GM21360 (cell line): Measurements from ENCODE around the gene RIIAD1.

Experiments
- ATAC-seq: cut with Tn5 transposase; IDR thresholded peaks from one replicate; pipeline ENCODE4 v1.9.1; 2021; ENCODE audit warnings: mild to moderate bottlenecking, moderate library complexity; ENCODE audit not compliant: unreplicated experiment

Gene RIIAD1

DNA sequence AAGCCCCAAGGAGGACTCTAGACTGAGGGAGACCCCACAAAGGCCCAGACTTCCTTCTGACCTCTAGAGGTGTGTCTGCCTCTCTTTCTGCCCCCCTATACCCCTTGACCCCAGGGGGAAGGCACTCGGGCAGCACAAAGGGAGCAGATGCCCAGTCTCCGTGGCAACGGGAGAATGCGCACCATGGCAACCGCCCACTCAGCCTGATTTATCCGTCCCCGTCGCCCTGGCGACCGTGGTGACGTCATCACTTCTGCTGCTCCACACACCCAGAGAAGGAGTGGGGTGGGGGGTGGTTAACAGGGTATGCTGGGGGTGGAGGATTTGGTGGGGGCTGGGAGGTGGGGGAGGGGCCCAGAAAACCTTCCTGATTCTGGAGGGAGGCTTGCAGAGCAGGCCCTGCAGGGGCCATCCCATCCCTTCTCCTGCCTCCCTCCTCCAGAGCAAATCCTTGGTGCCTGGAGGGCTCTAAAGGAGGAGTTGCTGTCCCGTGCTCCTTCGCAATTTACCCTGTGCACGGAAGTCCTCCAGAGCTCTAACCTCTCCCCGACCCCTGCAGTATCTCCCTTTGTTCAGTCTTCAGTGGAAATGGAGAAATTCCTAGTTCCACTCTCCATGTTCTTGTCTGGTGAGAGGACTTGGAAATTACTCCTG, 11.0 kb upstream of the RIIAD1 start:
- ATAC-seq = no peak

DNA sequence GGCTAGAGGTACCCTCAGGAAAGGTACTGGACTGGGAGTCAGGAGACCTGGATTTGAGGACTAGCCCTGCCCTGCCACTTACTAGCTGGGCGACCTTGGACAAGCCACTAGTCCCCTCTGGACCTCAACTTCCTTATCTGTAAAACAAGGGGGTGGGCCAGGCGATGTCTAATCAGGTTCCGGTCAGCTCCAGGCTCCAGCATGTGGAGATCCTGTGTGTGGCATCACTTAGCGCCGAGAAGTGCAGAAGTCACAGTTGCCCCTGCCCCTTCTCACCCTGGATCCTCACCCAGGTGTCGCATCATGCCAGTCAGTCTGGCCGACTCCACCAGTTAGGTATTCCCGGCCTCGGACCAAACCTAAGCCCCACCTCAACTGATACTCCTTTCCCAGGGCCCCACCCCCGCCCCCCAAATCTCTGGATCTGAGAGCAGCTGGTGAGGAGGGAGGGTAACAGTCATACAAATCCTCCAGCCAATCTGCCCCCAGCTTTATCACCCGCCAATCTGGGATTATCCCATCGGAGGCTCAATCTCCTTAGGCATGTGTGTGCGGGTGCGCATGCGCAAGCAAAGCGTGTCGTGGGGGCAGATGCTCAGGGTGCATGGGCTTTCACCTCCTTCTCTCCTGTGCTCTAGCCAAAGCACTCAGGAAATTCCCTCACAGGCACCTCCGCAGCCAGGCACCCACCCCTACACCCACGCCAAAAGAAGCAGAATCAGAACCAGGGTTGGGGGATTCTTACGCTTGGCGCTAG, 10.1 kb upstream of the RIIAD1 start:
- no peak for ATAC-seq

DNA sequence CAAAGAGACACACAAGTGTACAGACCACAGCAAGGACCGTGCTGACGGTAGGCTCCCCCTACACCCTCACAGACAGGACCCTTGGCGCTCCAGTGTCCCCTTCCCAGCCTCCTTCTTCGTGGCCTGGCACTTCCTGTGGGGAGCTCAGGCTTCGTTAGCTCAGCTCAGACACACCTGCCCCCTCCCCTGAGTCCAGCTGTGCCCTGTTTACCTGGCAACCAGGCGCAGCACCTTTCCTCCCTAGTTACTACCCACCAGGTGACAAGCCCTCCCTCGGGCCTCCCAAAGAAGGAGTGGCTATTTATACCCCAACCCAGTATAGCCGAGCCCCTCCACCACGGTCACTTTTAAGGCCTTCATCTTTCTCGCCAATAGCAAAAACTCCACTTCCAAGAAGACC, 9.4 kb upstream of the RIIAD1 start:
- ATAC-seq = no peak

DNA sequence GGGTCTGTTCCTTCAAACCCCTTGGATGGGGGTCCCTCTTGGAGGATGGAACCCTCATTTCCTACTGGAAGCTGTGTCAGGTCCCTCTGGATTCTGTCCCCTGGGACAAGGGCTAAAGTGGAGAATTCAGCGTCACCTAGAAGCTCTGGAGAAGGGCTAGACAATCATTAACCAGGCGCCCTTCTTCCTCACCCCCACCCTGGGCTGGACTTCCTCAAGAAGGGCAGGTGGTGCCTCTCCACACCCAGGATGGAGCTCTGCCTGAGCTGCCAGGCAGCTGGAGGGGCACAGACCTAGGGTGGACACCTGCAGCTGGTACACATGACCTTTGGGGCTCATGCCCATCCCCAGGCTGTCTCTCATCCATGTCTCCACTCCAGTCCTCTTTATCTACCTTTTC, 8.3 kb upstream of the RIIAD1 start:
- ATAC-seq = no peak

DNA sequence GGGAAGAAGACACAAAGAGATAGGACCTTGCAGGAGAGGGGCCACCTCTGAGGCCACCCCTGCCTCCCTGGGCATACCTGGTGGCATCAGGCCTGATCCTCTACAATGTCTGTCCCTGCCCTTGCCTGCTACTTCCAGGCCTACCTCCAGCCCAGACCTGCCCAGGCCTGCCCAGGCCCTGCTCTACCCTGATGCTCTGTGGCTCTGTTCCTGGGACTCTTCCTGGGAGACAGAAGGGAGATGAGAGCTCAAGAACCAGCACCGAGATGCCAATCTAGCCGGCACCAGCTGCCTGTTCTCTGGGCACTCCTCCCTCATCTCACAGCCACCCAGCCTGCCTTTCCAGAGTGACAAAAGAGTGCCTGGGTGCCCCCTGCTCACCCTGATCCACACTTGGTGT, 7.4 kb upstream of the RIIAD1 start:
- no peak for ATAC-seq

DNA sequence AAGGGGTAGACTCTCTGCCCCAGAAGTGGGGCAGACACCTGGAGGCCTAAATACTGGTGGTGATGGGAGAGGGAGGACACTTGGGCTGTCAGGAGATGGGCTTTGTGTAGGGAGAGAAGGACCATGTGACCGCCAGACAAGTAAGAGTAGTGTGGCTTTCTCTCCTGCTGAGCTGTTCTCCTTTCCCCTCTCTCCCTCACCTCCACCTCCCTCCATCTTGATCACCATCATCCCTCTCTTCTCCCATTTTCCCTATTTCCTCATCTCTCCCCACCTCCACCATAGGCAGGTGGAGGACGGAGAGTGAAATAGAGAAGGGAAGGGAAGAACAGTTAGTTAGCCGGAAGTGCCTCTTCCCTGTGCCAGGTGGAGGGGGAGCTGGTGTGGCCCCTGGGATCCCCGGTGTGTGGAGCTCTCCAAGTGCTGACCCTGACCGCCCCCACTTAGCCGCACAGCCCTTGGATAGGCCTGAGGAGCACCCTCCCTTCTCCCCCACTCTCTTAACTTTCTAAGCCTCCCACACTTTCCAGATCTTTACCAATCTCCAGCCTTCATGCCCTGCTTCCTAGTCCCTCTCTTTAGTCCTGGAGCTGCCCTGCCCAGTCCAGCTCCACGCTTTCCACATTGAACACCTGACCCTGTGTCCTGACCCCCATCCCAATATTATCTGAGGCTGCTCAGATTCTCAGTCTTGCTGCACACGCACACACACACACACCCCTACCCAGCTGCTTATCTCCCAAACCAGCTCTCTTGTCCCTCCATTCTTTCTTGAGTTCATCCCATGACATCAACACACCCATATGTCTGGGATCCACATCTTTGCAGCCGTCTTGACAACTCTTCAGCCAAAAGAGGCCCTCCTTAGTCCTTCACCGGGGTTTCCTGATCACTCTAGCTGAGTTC, 6.2 kb upstream of the RIIAD1 start:
- no peak for ATAC-seq

DNA sequence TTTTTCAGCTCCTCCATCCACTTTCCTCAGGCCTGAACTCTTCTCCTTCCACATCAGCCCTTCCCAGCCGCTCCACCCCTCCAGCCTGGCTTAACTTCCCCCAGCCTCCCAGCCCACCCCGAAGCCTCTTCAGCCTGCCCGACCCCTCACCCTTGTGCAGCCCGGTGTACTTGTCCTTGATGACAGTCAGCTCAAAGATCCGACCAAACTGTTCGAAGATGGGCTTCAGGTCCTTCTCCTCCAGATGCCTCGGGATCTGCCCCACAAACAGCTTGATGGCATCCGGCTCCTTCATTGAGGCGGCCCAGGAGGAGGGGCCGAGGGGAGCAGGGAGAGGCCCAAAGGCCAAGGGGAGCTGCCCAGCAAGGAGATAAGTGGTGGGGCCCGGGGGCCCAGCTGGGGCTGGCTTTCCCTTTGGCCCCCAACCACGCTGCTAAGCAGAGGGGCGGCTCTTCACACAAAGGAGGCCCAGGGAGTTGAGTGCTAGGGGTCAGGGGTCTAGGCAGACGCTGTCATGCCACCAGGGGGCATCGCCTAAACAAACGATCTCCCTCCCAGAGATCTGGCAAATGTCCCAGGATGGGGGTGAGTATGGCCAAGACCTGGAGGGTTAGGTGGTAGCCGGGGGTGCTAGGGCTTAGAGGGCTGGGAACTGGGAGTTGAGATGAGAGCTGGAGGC, 5.5 kb upstream of the RIIAD1 start:
- no peak for ATAC-seq

DNA sequence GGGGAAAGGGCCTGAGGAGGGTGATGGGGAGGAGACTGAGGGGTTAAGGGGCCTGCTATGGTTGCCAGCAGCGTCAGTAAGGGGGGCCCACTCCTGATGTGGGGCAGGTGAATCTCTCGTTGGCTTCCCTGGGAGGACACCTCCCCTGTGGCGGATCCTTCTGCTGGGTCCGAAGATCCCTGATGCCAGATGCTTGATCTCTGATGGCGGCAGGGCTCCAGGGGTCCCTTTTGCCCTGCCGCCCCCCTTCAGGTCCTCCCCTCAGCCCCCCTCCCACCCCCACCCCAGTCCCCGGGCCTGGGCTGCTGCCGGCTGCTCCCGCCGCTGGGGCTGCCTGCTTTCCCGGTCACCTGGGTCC, 4.9 kb upstream of the RIIAD1 start:
- no peak for ATAC-seq

DNA sequence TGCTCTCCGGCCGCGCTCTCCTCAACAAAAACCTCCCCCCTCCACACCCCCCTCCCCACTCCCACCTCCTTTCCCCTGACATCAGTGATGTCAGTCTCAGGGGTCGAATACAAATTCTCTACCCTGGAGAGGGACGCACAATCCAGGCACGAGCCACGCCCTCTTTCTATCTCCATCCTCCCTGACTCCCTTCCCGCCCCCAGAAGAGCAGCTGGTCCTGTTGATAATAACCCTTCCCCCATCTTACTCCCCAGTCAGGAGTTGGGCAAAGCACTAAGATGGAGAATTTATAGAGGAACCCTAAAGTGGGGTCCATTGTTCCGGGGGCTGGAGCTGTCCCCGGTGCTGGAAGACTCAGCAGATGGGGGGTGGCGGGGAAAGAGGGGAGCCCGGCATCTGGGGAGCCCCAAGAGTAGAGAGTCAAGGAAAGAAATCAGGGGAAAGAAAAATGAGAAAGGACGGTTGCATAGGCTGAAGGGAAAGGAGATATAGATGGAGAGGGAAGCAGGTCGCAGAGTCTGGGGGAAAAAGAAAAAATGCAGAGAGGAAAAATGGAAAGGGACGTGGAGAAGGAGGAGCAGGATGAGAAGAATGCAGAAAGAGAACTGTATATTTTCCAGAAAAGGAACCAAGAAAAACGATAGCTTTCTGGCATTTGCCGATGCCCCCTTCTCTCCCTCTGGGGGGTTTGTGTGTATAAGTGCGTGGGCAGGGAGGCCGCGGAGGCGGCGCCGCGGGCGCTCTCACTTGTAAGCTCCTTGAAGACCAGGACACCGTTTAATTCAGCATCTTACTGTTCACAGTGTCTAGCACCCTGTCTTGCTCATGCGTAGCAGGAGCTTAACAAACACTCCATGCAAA, 4.3 kb upstream of the RIIAD1 start, which contains the start of gene CELF3:
CELF3 (minus strand) TSS at position 33 of the 861 bp plus-strand sequence. CDS start 783 bp downstream, outside the sequence.
- no peak for ATAC-seq

DNA sequence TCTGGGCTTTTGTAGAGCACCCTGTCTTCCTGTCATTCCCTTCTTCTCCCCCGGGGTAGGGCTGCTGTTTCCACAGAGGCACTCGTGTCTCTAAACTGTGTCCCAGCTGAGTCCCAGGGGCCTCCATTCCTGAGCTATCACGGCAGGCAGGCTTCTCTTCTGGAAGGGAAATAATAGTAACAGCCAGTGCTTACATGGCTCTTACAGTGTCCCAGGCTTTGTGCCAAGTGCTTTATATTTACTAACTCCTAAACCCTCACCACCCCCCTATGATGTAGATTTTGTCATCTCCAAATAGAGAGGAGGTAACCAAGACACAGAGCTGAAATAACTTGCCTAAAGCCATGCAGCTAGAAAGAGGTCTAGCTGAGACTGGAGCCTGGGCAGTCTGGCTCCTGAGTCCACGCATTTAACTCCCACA, 3.3 kb upstream of the RIIAD1 start:
- no peak for ATAC-seq

DNA sequence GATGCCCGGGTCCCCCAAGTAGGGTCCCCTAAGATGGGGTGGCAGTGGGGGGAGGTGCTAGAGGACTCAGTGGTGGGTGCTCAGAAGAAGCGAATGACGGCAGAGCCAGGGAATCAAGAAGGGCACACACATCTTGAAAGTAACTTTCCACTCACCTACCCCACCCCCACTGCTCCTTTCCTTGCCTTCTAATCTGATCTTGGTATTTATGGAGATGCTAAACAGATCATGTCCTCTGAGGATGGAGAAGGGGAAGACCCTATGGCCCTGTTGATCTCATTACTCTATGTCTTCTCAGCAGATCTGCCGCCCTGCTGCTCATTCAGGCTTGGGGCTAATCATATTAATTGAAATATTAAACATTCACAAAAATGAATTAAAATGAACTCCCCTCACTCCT, 2.7 kb upstream of the RIIAD1 start:
- ATAC-seq = no peak

DNA sequence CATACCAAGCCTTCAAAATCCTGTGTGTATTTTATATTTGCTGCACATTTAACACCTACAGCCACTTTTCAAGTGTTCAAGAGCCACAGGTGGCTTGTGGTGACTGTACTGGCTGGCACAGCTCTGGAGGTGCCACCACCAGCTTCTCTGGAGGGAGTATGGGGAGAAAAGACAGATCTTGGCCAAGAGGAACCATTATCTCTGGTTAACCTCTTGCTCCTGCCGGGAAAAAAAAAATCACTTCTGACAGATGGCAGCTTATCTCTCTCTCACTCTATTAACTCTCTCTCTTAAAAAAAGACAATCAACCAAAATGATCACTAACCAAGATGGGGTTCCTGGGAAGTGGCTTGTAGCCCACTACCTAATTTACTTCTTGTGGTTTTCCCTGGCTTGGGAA, 1.2 kb upstream of the RIIAD1 start:
- no peak for ATAC-seq

DNA sequence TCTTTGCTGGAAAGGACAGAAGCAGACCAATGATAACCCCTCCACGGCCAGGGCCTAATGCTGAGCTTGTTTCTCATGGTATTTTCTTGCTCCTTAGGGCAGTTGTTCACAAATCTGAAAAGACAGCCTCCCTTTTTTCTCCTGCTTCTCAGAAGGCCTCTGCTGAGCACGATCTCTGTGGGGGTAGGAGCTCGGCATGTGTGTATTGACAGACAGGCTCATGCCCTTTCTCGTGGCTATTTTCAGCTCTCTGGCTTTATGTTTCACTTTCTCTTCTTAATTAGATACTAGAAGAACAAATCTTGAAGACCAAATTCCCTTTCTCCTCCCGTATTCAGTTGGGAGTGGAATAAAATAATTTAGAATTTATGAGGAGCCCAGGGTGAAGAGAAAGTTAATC, 768 bp upstream of the RIIAD1 start:
- no peak for ATAC-seq

DNA sequence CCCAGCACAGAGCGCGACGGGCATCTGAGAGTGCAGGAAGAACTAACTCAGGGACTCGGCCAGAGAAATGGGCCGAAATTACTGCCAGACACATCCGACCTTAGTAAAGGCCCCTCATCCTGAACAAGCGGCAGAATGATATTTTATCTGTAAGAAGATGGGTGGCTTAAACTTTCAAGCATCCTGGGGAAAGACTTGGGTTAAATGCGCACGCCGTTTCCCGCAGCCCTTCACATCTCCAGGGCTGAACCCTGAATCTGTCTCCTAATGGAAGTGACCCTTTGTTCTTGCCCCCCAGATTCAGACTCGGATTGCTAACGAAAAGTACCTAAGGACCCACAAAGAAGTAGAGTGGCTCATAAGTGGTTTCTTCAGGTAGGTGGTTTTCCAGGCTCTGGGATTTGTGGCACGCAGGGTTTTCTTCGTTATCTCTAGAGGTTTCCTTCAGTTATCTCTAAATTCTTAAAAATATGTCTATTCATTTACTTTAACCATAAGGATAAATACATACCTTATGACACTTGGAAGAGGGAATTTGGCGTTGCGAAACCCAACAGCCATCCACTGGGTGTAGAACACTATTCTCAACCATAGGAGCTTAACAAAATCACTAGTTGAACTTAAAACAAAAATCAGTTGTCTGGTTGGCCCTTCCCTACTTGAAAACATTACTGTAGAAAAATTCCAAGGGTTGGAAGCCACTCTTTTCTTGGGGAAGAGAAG, 627 bp downstream of the RIIAD1 start:
- ATAC-seq = no peak

DNA sequence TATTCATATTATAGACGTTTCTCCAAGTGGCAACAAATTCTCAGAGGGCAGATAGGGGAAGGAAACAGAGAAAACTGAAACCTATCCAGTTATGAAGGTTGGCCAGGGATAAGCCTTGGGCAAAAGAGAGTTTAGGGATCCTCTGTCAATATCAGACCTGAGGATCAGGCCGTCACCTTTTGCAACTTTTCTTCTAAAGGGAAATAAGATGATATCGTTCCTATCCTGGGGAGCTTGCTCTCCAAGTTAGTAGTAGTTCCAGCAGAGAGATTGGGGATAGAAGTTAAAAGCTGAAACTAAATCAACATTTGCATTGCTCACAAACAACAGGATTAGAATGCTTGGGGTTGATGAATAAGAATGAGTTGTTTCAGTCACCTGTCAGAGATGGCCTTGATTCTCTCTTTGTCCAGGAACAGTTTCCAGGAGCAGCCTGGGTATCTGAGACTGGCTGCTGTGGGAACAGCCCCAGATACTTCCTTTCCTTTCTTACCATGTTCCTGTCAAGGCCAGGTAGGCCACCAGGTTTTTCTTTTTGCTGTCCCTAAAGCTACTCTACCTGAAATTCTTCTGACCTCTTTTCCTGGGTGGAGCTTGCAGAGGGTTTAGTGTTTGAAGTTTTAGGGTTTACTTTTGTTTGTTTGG, 2.5 kb downstream of the RIIAD1 start:
- no peak for ATAC-seq

DNA sequence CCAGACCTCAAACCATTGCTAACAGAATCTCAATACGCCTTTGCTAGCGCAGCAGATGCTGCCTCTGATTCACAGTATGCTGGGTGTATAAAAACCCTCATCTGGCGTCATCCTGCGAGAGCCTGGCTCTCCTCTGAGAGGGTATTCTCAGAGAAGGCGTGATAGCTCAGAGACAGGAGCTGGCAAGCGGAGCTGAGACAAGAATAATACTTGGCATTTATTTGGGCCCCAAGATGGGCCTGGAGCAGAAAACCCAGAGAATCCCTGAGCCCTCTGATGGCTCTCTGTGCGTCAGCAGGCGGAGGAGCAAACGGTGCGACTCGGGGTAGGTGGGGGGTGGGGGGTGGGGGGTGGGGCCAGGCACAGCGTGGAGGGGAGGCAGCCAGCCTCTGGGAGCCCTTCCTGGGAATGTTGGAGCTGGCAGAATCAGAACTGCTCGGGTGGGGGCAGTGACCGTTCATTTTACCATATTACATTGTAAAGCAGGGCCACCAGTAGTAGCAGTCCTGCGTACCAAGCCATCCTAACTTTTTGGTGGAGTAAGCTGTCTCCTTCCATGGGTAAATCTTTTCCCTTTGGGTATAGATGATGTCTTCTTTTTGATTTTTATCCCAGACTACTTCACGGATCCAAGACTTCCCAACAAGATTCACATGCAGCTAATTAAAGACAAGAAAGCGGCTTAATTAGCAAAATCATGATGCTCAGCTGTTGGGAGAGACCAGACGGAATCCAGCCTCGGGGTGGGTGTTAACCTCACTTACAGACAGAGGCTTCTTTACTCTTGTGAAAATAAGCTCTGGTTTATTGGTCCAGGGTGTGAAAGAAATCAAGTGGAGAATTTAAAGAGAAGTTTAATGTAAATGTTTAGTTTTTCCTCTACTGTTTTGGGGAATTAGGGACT, 7.1 kb downstream of the RIIAD1 start:
- ATAC-seq = no peak

DNA sequence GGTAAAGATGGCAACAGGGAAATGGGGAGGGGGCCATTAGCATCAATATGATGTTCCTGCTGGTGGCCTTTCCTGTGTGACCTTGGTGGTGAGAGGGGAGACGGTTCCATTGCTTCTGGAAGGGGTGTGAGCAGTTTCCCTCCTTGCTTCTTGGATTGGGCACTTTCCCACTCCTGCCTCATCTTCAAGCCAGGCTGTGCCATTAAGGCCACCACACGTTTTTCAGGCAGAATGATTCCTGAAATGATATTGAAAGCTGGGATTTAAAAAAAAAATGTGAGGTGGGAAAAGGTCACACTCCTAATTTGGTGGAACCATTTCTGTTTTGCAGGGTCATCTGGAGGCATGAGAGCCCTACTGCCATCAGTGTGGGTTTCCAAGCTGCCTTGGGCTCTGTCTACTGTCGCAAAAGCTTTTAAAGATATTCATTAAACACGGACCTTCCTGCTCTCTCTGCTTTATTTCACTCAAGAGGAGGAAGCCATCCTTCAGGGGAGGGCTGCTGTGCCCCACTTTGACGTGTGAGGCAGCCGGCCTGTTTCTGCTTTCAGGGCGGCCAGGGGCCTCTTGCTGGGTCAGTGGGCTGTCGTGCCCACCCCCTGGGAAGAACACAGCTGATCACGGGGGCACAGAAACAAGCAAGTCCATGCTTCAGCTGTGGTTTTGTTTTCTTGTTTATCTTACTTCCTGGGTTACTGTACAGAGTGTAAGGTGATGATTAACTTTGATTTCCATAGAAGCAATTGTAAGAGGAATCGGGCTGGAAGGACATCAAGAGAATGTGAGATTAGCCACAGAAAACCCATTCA, 8.0 kb downstream of the RIIAD1 start:
- ATAC-seq = no peak
